Activated CD4-positive, alpha-beta T cell treated with anti-CD3 and anti-CD28 coated beads, Interleukin-2, amount 50 U/mL, for 16 hours (primary cell): ENCODE measurements around the gene CSTPP1.
"Not testable (repeated sequence)": the region's sequence is repeated elsewhere in the genome, so short reads cannot be mapped to it uniquely, and the experiment has no call there.

Experiments used
- DNase-seq: peaks from one replicate; pipeline ENCODE4 v3.0.0-alpha.2; 2020

CSTPP1 gene

DNA sequence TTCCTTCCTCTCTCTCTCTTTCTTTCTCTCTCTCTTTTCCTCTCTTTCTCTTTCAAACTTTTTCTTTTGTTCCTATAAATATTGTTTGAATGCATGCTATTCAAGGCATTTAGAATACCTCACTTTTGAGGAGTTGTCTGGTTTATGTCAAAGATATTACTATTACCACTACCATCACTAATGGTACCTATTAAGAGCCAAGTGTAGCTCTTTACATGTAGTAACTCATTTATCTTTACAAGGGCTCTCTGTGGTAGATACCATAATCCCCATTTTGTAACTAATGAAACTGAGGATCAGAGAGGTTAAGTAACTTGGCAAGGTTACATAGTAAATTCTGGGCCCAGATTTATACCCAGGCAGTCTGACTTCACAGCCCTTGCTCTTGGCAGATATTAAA, 116.0 kb downstream of the CSTPP1 start:
- no peak for DNase-seq

DNA sequence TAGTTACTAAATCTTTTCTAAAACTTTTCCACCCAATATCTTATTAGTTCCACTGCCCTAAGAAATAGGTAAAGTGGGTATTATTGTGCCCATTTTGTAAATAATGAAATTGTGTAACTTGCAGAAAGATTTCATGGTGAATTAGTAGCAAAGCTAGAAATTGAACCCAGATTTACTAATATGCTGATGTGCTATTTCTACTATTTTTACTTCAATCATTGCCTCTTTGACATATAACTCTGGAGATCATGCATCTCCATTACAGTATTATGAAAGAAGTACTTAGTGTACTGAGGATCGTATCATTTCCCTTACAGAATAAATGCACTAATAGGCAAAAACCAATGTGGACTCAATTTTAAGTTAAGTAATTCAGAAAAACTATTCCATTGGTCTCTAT, 119.0 kb downstream of the CSTPP1 start:
- no peak for DNase-seq

DNA sequence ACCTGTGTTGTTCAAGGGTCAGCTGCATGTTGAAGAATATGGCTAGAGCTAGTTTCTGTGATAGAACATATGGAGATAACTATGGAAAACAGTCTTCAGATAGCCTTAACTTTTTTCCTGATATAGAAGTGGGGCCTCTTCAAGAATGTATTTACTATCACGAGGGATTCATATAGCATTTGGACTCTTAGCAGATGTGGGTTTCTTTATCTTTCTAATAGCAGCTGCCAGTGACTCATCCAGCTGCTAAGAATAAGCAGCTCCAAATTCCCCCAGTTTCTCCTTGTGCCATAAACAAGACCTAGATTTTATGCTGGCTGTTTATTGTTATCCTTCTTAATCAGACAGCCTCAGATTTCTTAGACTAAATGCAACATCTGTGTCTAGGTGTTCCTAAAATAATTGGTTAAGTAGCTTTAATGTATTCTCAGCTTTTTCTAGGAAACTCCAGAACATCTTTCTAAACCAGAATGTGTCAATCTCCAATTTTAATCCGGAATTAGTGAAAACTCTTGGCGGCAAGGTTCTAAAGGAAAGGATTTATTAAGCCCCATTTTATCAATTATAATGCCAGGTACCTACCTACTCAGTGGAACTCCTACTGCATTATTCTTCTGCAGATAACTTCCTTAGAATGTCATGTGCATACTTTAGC, 119.8 kb downstream of the CSTPP1 start:
- DNase-seq: no peak

- no peak for DNase-seq
These were observed 120.8 kb downstream of the CSTPP1 start for GRCh38 chr11:47057365-47057764.

DNA sequence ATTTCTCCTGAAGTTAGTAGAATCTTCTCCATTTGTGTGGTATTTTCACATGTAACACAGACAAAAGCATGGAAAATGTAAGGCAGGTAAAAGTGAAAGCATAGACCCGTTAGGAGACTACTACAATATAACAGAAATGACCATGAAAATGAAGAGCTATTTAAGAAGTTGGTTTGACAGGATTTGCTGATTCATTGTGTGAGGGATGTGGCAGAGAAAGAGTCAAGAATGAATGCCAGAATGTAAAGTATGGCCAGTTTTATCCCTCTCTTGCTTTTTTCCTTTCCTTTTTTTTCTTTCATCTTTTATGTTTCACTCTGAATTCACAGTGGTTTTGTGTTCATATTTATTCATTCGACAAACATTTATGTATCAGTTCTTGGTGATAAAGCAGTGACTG, 124.2 kb downstream of the CSTPP1 start:
- peak; percentile 59 for DNase-seq

DNA sequence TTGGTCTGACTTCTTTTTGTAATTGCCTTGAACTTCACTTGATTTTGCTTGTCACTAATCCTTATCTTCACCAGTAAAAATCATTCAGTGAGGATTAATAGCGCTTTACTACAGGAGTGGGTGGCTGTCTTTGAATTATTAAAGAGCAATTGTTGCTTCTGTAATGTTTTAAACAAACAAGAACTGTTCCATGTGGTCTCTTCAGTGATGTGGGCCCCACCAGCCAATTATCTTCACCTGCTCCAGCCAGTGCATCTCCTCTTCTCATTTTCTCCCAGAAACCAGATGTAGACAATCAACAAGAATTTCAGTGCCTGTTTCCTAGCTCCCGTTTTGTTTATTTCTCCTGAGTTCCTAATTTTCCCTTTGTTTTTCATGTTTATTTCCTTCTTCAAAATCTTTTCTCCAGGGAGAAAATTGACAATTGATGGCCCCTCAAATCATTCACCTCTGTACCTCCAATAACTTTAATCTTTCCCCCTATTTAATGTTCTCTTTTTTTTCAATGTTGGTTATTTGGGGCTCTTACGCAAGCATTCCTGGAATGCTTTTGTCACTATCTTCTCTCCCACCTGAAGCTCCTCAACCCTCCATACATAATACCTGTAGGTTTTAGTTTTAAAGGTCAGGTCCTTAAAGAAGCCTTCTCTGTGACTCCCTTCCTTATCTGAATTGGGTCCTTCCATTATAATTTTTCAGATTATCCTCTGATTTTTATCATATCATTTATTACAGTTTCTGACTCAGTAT, 125.0 kb downstream of the CSTPP1 start:
- no peak for DNase-seq

- DNase-seq: no peak
These were observed 126.2 kb downstream of the CSTPP1 start for GRCh38 chr11:47062736-47063135.

GRCh38 chr11:47067401-47067800, 130.8 kb downstream of the CSTPP1 start:
- DNase-seq: no peak

DNA sequence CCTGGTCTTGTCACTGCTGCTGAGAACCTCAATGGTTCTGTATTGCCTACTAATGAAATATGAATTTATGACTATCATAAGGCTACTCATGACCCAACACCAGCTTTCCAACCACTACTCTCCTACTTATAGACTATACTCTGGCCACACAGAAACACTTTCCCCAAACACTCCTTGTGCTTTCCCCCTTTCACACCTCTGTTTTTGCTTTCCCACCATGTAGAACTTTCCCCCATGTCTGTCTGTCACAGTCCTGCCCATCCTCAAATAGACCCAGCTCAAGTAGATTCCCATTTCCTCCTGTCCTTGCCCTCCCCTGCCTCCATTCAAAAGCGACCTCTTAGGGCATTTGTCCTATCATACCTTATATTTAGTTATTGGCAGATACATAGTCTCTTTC, 134.2 kb downstream of the CSTPP1 start:
- DNase-seq: no peak

- DNase-seq: no peak
These were observed 134.8 kb downstream of the CSTPP1 start for GRCh38 chr11:47071341-47071740.

DNA sequence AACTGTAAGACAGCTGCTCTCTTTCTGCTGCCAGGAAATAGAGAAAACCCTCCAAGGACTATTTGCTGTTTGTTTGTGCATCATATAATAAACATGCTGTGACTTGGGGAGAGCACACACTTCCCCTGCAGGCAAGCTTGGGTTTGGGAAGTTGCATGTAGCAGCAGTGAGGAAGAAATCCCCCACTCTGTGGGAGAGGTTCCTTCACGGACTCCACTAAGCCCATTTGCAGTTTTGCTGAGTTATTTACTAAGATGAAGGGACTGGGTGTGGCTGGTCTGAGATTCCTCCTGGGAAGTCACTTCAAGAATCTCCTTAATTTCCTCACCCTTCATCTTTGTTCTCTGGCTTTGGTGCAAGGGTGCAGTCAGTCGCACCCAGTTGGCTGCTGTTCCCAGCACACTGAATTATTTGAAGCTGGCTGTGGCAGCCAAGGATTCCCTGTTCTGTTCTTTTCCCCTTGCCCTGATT, 135.3 kb downstream of the CSTPP1 start:
- no peak for DNase-seq

DNA sequence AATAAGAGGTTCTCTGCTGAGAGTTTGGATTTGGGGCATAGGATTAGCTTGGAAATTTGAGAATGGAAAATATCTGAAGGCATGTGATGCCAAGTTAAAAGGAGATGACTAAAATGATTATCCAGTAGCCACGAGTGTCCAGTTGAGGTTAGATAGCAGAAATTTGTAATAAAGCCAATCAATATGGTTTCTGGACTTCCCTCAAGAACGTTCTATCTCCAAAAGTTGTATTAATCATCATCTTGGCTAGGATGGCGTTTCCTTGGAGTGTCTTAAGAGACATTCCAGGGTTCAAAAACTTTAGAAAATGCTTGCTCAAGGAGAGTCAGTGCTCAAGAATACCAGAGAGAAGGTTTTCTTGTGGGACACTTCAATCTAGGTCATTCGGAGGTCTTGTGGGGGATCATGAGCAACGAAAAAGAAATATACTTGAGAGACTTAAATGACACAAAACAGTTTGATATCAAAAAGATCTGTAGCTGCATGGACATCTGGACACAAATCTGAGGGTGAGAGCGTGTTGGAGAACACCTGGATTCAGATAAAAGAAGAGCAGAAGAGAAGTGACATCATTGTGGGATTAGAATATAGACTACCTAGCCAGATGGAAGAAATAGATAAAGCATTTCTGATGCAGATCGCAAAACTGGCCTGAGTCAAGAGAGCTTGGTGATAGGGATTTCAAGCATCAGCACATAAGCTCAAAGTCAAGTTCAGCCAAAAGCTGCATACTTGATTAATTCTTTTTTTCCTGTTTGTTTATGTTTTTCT, 142.4 kb downstream of the CSTPP1 start:
- DNase-seq: no peak

DNA sequence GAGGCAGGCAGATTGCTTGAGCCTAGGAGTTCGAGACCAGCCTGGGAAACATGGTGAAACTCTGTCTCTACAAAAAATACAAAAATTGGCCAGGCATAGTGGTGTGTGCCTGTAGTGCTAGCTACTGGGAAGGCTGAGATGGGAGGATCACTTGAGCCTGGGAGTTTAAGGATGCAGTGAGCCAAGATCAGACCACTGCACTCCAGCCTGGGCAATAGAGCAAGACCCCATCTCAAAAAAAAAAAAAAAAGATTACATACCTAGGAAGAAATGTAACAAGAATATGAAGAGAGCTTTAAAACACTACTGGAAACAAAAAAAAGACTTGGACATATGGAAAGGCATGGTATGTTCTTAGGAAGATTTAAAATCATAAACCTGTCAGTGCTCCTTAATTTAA, 144.2 kb downstream of the CSTPP1 start:
- not testable (repeated sequence) for DNase-seq

DNA sequence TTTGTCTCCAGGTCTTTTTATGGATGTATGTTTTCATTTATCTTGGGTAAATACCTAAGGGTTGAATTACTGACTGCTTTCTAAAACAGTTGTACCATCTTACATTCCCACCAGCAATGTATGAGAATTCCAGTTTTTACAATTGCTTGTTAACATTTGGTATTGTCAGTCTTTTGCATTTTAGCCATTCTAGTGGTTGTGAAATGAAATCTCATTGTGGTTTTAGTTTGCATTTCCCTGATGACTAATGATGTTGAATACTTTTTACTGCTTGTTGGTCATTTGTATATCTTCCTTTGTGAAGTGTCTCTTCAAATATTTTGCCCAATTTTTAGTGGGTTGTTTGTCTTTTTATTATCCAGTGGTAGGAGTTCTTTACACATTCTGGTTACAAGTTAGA, 147.4 kb downstream of the CSTPP1 start:
- peak; percentile 8 for DNase-seq

GRCh38 chr11:47087801-47088200, 151.2 kb downstream of the CSTPP1 start:
- DNase-seq: no peak

DNA sequence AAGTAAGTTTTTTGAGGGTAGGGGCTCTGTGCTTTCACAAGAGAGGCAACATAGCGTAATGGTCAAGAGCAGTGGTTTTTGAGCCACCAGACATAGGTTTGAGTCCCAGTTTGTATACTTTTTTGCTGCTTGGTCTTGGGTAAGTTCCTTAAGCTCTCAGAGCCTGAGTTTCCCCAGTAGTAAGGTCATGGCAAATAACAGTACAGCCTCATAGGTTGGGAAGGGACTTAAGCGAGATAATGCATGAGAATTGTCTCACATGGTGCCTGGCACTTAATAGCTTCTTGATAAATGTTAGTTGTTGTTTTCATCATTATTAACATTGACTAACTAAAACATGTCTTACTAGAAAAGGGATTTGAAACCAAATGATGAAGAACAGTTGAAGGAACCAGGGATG, 157.0 kb downstream of the CSTPP1 start:
- DNase-seq: no peak

DNA sequence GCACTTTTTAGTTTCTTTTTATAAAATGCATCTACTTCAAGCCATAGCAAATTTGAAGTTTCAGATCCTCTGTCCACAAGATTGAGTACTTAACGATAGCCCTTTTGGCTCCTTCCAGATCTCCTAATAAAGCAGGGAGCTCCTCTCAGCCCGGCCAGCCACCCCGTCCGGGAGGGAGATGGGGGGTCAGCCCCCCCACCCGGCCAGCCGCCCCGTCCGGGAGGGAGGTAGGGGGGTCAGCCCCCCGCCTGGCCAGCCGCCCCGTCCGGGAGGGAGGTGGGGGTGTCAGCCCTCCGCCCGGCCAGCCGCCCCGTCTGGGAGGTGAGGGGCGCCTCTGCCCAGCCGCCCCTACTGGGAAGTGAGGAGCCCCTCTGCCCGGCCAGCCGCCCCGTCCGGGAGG, 160.3 kb downstream of the CSTPP1 start:
- DNase-seq: not testable (repeated sequence)

GRCh38 chr11:47098223-47098622, 161.7 kb downstream of the CSTPP1 start:
- not testable (repeated sequence) for DNase-seq

DNA sequence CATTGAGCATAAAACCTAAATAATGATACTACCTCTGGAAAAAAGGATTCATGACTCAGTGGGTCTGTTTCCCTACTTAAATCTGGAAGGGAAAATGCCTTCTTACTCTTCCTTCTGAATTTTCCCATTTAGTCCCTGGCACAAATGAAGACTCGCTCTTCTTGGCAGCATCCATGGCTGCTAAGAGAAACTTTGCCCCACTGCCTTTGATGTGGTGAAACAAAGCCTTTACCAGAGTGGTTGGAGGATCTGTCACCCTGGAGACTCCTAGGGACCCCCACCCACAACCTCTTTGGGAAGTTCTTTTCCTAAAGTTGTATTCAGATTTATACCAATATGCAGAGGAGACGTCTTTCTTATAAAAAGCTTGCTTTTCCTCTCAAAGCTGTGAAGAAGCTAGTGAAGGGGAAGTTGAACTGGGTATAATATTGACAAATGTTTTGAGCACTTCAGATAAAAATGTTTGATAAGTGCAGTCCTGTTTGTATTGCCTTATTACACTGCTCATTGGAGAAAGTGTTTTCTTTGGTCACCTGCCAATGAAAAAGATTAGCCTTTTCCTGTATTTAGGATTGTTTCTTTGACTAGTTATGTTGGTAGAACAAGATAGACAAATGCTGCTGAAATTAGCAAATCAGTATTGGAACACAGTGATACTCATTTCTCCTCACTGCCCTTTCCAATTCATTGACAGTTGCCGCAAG, 162.8 kb downstream of the CSTPP1 start:
- DNase-seq: no peak

DNA sequence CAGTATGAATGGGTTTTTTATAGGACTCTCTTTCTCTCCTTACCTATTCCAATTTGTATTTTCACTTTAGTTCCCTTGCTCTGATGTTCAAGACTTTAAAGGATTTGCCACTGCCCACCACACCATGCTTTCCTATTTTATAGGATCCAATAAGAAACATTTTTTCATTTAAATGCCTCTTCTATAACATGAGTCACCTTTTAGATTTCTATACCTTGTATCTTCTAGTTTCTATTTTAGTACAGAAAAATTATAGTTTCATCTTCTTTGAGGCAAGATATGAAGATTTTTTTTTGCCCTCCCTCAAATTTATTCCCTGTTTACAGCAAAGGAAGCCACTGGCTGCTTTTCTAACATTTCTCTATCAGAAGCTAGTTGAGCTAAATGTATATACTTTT, 163.4 kb downstream of the CSTPP1 start:
- DNase-seq: no peak

- no peak for DNase-seq
These were observed 164.8 kb downstream of the CSTPP1 start for GRCh38 chr11:47101406-47101805.

- no peak for DNase-seq
These were observed 167.8 kb downstream of the CSTPP1 start for GRCh38 chr11:47104261-47104950.

- no peak for DNase-seq
These were observed 169.0 kb downstream of the CSTPP1 start for GRCh38 chr11:47105541-47105940.
